Kidney glomerular epithelial cell (primary cell): ENCODE measurements around the gene MARCHF5.
"Not testable (repeated sequence)": the region's sequence is repeated elsewhere in the genome, so short reads cannot be mapped to it uniquely, and the experiment has no call there.

Experiments
- DNase-seq: peaks from one replicate; lab custom pipeline; 2025; lab: John Stamatoyannopoulos, UW

The MARCHF5 gene

DNA sequence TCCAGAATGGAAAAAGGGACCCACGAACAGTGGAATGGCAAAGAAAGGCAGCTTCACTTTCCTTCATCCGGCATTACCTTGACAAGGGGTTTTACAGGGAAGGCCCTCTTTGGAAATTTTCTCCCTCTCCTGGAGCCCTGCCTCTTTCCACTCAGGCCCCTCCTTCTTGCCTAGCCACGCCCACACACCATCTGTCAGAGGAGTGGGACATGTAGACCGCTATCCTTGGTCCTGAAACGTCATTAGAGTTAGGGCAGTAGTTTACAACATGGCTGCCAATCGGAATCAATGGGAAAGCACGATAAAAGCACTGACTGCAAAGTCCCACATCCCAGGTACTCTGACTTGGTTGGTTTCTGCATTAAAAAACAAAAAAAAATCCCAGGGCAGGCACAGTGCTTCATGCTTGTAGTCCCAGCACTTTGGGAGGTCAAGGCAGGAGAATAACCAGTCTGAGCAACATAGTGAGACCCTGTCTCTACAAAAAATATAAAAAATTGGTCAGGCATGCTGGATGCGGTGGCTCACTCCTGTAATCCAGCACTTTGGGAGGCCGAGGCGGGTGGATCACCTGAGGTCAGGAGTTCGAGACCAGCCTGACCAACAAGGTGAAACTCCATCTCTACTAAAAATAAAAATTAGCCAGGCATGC, 96.4 kb downstream of the MARCHF5 start:
- DNase-seq, result peak; percentile 43

DNA sequence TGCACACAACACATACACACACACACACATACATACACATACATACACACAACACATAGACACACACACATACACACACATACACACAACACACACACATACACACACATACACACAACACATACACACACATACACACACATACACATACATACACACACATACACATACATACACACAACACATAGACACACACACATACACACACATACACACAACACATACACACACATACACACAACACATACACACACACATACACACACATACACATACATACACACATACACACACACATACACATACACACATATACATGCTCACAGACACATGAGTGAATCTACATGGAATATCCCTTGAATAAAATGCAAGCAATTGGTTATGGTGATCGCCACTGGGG, 102.2 kb downstream of the MARCHF5 start:
- not testable (repeated sequence) for DNase-seq

DNA sequence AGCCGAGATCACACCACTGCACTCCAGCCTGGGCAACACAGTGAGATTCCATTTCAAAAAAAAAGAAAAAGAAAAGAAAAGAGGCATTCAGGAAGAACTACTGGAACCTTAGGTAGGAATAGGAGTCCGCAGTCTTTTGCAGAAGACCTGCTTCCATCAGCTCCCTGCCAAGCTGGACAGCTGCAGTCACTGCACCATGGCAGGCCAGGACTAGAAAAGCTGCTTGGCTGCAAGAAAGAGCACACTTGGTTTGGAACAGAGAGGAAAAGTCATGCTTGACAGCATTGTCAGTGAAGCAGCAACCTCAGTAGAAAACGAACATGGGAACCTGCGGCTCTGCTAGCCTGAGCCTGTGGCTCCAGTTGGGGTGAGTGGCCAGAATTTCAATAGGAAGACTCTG, 104.3 kb downstream of the MARCHF5 start:
- no peak for DNase-seq

DNA sequence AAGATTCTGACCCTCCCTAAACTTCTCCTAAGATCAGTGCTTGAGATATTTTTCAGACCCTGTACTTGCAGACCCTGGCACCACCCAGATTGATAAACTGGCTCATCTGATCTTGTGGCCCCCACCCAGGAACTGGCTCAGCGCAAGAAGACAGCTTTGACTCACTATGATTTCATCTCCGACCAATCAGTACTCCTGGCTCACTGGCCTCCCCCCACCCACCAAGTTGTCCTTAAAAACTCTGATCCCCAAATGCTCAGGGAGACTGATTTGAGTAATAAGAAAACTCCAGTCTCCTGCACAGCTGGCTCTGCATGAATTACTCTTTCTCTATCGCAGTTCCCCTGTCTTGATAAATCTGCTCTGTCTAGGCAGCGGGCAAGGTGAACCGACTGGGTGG, 111.3 kb downstream of the MARCHF5 start:
- not testable (repeated sequence) for DNase-seq
